Stimulated activated CD8-positive, alpha-beta memory T cell treated with anti-CD3 and anti-CD28 coated beads, Interleukin-4, amount 100 ng/mL, for 48 hours (primary cell): ENCODE measurements around the gene MPND.

Experiments
- DNase-seq: peaks from one replicate; pipeline ENCODE4 v3.0.0-alpha.2; 2020

Gene MPND

DNA sequence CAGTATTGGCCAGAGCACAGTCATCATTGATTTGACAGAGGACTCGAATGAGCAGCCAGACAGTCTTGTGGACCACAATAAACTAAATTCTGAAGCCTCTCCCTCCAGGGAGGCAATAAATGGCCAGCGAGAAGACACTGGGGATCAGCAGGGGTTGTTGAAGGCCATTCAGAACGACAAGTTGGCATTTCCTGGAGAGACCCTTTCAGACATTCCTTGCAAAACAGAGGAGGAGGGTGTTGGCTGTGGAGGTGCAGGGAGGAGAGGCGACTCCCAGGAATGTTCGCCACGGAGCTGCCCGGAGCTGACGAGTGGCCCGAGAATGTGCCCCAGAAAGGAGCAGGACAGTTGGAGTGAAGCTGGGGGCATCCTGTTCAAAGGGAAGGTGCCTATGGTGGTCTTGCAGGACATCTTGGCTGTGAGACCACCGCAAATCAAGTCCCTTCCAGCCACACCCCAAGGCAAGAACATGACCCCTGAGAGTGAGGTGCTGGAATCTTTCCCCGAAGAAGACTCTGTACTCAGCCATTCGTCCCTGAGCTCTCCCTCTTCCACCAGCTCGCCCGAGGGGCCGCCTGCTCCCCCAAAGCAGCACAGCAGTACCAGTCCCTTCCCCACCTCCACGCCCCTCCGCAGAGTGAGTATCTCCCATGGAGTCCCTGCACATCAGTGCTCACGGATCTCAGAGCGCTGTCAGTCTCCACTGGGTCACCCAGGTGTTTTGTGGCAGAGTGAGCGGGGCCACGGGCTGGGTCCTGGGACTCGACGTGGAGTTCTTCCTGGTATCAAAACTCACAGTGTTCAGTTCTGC, 66.0 kb downstream of the MPND start:
- no peak for DNase-seq
